HepG2 (cell line): Measurements from ENCODE around the gene PGC. TPM values are rescaled to one million over a fixed set of nuclear protein-coding genes. Genes with fewer than 3 reads are reported as not detected.

Experiments
- ARNT2 ChIP-seq: sonication (generic); formaldehyde crosslinking; IDR thresholded peaks from 2 replicates; pipeline ENCODE4 v1.8.0; 2022; ENCODE audit warnings: mild to moderate bottlenecking, low read depth, missing genetic modification reagents, moderate library complexity
- CEBPB ChIP-seq: IDR thresholded peaks from 2 replicates; pipeline ENCODE4 v1.6.1; 2011; ENCODE audit warnings: low read depth, low read length, improper control_type of control experiment, borderline replicate concordance
- CSRNP1 ChIP-seq: sonication (generic); formaldehyde crosslinking; IDR thresholded peaks from 2 replicates; pipeline ENCODE4 v1.8.1; 2023; ENCODE audit warnings: mild to moderate bottlenecking, missing genetic modification reagents
- DNMT3B ChIP-seq: conservative IDR thresholded peaks from 2 replicates; pipeline ENCODE4 v1.6.1; 2016; ENCODE audit warnings: missing biosample characterization, control low read depth
- HNRNPUL1 ChIP-seq: fragments of 200-400 bp; formaldehyde crosslinking; IDR thresholded peaks from 2 replicates; pipeline ENCODE4 v1.6.1; 2017; ENCODE audit warnings: low read depth, mild to moderate bottlenecking, low read length, moderate library complexity
- HOXA3 ChIP-seq: sonication (generic); formaldehyde crosslinking; IDR thresholded peaks from 2 replicates; pipeline ENCODE4 v1.5.0; 2020; ENCODE audit warnings: missing genetic modification reagents
- KDM5A ChIP-seq: fragments of 200-600 bp; sonication (generic); IDR thresholded peaks from 2 replicates; pipeline ENCODE4 v1.7.0; 2018; ENCODE audit warnings: antibody characterized with exemption, mild to moderate bottlenecking, low read length, borderline replicate concordance
- MEF2D ChIP-seq: sonication (generic); formaldehyde crosslinking; IDR thresholded peaks from 2 replicates; pipeline ENCODE4 v1.5.1; 2020; ENCODE audit warnings: mild to moderate bottlenecking, missing genetic modification reagents
- NFKB2 ChIP-seq: sonication (generic); formaldehyde crosslinking; IDR thresholded peaks from 2 replicates; pipeline ENCODE4 v1.4.0; 2020; ENCODE audit warnings: missing genetic modification reagents, borderline replicate concordance
- PLRG1 ChIP-seq: fragments of 450-650 bp; conservative IDR thresholded peaks from 2 replicates; pipeline ENCODE4 v1.6.1; 2016
- RARA ChIP-seq: IDR thresholded peaks from 2 replicates; pipeline ENCODE4 v1.6.1; 2016; ENCODE audit warnings: missing genetic modification reagents, missing compliant biosample characterization
- REST ChIP-seq, 2 experiments: IDR thresholded peaks; 2 replicates each; pipeline ENCODE4 v1.6.1; 2011 to 2012; ENCODE audit warnings: low read length in 2 of 2, borderline replicate concordance in 1 of 2, low read depth in 1 of 2, mild to moderate bottlenecking in 1 of 2, moderate library complexity in 1 of 2
- RFXANK ChIP-seq: IDR thresholded peaks from 2 replicates; pipeline ENCODE4 v1.6.1; 2016
- SAFB2 ChIP-seq: sonication (generic); formaldehyde crosslinking; IDR thresholded peaks from 2 replicates; pipeline ENCODE4 v1.5.1; 2020; ENCODE audit warnings: missing genetic modification reagents, low read depth, mild to moderate bottlenecking, borderline replicate concordance
- TARDBP ChIP-seq: sonication (generic); formaldehyde crosslinking; IDR thresholded peaks from 2 replicates; pipeline ENCODE4 v1.8.0; 2022; ENCODE audit warnings: mild to moderate bottlenecking, missing genetic modification reagents
- TBX2 ChIP-seq: sonication (generic); formaldehyde crosslinking; IDR thresholded peaks from 2 replicates; pipeline ENCODE4 v1.5.0; 2020; ENCODE audit warnings: missing genetic modification reagents, mild to moderate bottlenecking, borderline replicate concordance
- THAP11 ChIP-seq: IDR thresholded peaks from 2 replicates; pipeline ENCODE4 v1.6.1; 2016; ENCODE audit warnings: missing biosample characterization, missing genetic modification reagents
- ZFP41 ChIP-seq: sonication (generic); formaldehyde crosslinking; IDR thresholded peaks from 2 replicates; pipeline ENCODE4 v1.4.0; 2020; ENCODE audit warnings: mild to moderate bottlenecking, missing genetic modification reagents, borderline replicate concordance
- ZNF343 ChIP-seq: sonication (generic); formaldehyde crosslinking; IDR thresholded peaks from 2 replicates; pipeline ENCODE4 v1.4.0; 2020; ENCODE audit warnings: mild to moderate bottlenecking, missing genetic modification reagents
- ZNF746 ChIP-seq: sonication (generic); formaldehyde crosslinking; IDR thresholded peaks from 2 replicates; pipeline ENCODE4 v1.8.0; 2022; ENCODE audit warnings: mild to moderate bottlenecking, missing genetic modification reagents
- polyA plus RNA-seq, 8 experiments: library from polyadenylated mRNA; depleted of rRNA in 3 of 8; stranded (reverse) in 7 of 8; unstranded in 1 of 8; fragments of >200 nt; fragmentation: Illumina TruSeq in 4 of 8; extraction: Trizol in 4 of 8; gene quantifications; 2 replicates each; pipeline versions ENCODE4 v1.2.1 to v1.2.3, GENCODE V29; 2011 to 2016; ENCODE audit warnings: low read depth in 4 of 8, missing spikeins in 1 of 8, mixed read lengths in 1 of 8; ENCODE audit not compliant: insufficient read depth in 1 of 8
- total RNA-seq, 5 experiments: library from RNA; depleted of rRNA; stranded (reverse); fragments of >200 nt; fragmentation: Illumina TruSeq; extraction: Trizol; gene quantifications; 2 replicates each; pipeline ENCODE4 v1.2.3, GENCODE V29; 2016; ENCODE audit warnings: low read depth in 1 of 5
- TF ChIP-seq, protein P1 (sequence below): sonication (generic); formaldehyde crosslinking; IDR thresholded peaks from 2 replicates; pipeline ENCODE4 v1.4.0; 2020; ENCODE audit warnings: mild to moderate bottlenecking, missing genetic modification reagents

Gene PGC
- total and polyA plus RNA-seq, 2 of the 13 experiments (the other 11 are each of a cell fraction or from before 2014, with no cell fraction given) = 426 to 502 TPM

GRCh38 chr6:41733707-41734665, 13.2 kb downstream of the PGC start (continued):
- no peak for TF ChIP-seq RARA (CRISPR knock-in tag)
- TF ChIP-seq TBX2 (CRISPR knock-in tag) = peak; percentile 74
- no peak for TF ChIP-seq CEBPB
- 0 out of 2 replicates have a peak, but pooled peaks have one; percentile 69 for TF ChIP-seq NFKB2
- TF ChIP-seq CSRNP1 (CRISPR knock-in tag) = peak; percentile 66; the same call in 1 of the 2 replicates
- TF ChIP-seq DNMT3B (CRISPR knock-in tag) = no peak
- TF ChIP-seq ZNF746 = no peak
- TF ChIP-seq MEF2D (CRISPR knock-in tag) = 0 out of 2 replicates have a peak, but pooled peaks have one; percentile 15
- TF ChIP-seq SAFB2 (CRISPR knock-in tag) = no peak
- no peak for TF ChIP-seq REST (IDR thresholded peaks at IDR 0.05; ENCODE audit: borderline replicate concordance in 1 of 2, low read depth in 1 of 2, low read length in 2 of 2)
- TF ChIP-seq KDM5A = no peak; the same call in 1 of the 2 replicates
- no peak for TF ChIP-seq HNRNPUL1
- TF ChIP-seq ZFP41 = no peak
- TF ChIP-seq, protein P1, sequence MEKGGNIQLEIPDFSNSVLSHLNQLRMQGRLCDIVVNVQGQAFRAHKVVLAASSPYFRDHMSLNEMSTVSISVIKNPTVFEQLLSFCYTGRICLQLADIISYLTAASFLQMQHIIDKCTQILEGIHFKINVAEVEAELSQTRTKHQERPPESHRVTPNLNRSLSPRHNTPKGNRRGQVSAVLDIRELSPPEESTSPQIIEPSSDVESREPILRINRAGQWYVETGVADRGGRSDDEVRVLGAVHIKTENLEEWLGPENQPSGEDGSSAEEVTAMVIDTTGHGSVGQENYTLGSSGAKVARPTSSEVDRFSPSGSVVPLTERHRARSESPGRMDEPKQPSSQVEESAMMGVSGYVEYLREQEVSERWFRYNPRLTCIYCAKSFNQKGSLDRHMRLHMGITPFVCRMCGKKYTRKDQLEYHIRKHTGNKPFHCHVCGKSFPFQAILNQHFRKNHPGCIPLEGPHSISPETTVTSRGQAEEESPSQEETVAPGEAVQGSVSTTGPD (CRISPR knock-in tag) = no peak
- TF ChIP-seq ZNF343 = no peak
- TF ChIP-seq PLRG1 = no peak
- no peak; the same call in 1 of the 2 replicates for TF ChIP-seq THAP11 (CRISPR knock-in tag)
- no peak for TF ChIP-seq RFXANK
- TF ChIP-seq ARNT2 = peak; percentile 31; the same call in 1 of the 2 replicates
- peak; percentile 65; the same call in 1 of the 2 replicates for TF ChIP-seq TARDBP (CRISPR knock-in tag)
- peak; percentile 11; the same call in 1 of the 2 replicates for TF ChIP-seq HOXA3
